NOMO-1 treated with DMSO at 0.1 percent for 48 hours (cell line): ENCODE data around the gene NPIPB8.
"Not testable (repeated sequence)": the region's sequence is repeated elsewhere in the genome, so short reads cannot be mapped to it uniquely, and the experiment has no call there.

Experiments
- DNase-seq: peaks from one replicate; lab custom pipeline; 2025; ENCODE audit not compliant: unreplicated experiment; lab: John Stamatoyannopoulos, UW

The NPIPB8 gene

GRCh38 chr16:28623172-28623711 lies 14.6 kb upstream of the NPIPB8 start:
- DNase-seq: peak; percentile 55

- DNase-seq: not testable (repeated sequence)
These were observed 7.0 kb upstream of the NPIPB8 start for GRCh38 chr16:28630905-28631304.

- not testable (repeated sequence) for DNase-seq
These were observed 1.6 kb upstream of the NPIPB8 start for GRCh38 chr16:28636093-28636823.

- DNase-seq: not testable (repeated sequence)
These were observed 494 bp downstream of the NPIPB8 start for GRCh38 chr16:28638359-28638758.

GRCh38 chr16:28639959-28640358 lies 2.1 kb downstream of the NPIPB8 start:
- DNase-seq: not testable (repeated sequence)

- not testable (repeated sequence) for DNase-seq
These were observed 28.4 kb downstream of the NPIPB8 start for GRCh38 chr16:28666264-28666663.

- not testable (repeated sequence) for DNase-seq
These were observed 29.6 kb downstream of the NPIPB8 start for GRCh38 chr16:28667480-28667879.

GRCh38 chr16:28668199-28668598 lies 30.3 kb downstream of the NPIPB8 start:
- DNase-seq: not testable (repeated sequence)

GRCh38 chr16:28688327-28688952 lies 50.6 kb downstream of the NPIPB8 start:
- not testable (repeated sequence) for DNase-seq

- not testable (repeated sequence) for DNase-seq
These were observed 51.6 kb downstream of the NPIPB8 start for GRCh38 chr16:28689425-28689824.

GRCh38 chr16:28691722-28692121 lies 53.9 kb downstream of the NPIPB8 start:
- not testable (repeated sequence) for DNase-seq

- not testable (repeated sequence) for DNase-seq
These were observed 55.5 kb downstream of the NPIPB8 start for GRCh38 chr16:28693257-28693950.

GRCh38 chr16:28699792-28700191 lies 61.9 kb downstream of the NPIPB8 start:
- DNase-seq: not testable (repeated sequence)

GRCh38 chr16:28700349-28700748 lies 62.5 kb downstream of the NPIPB8 start:
- DNase-seq: not testable (repeated sequence)

- not testable (repeated sequence) for DNase-seq
These were observed 63.5 kb downstream of the NPIPB8 start for GRCh38 chr16:28701384-28701783.

GRCh38 chr16:28704246-28704645 lies 66.4 kb downstream of the NPIPB8 start:
- DNase-seq: not testable (repeated sequence)
